Measurements from ENCODE around the gene GPR68. TPM values are rescaled to one million over a fixed set of nuclear protein-coding genes. Genes with fewer than 3 reads are reported as not detected.

Gene GPR68
- total and polyA plus RNA-seq, 2 of the 4 experiments (the other 2 are of a cell fraction) = 0.72 to 0.94 TPM

GRCh38 chr14:91277546-91278382 lies 33.3 kb upstream of the GPR68 start:
- Histone ChIP-seq H3K18ac (ENCODE audit: low read depth, low read length) (no peak overlapping the region), H2AK5ac (ENCODE audit: low read depth, low read length) (no peak overlapping the region), H3K27me3 (ENCODE audit: control insufficient read depth, insufficient read depth, low read length) (peaks cover 3% of the 10 kb centered on the region), H3K27ac (ENCODE audit: insufficient read depth, low read length) (no peak overlapping the region), H2BK15ac (ENCODE audit: low read depth, low read length) (no peak overlapping the region), H3K9me3 (ENCODE audit: control insufficient read depth, insufficient read depth, low read length) (no peaks in the 10 kb centered on the region), H2AK9ac (replicated peaks; ENCODE audit: low read depth, low read length, poor library complexity) (no peak overlapping the region), H3K9me1 (ENCODE audit: insufficient read depth, low read length) (no peaks in the 10 kb centered on the region), H4K91ac (ENCODE audit: insufficient read depth, low read depth, low read length) (no peak overlapping the region), H3K9ac (ENCODE audit: low read depth, low read length) (no peak overlapping the region), H3K4ac (ENCODE audit: low read depth, low read length) (no peak overlapping the region), H3K36me3 (ENCODE audit: control insufficient read depth, insufficient read depth, low read length) (no peaks in the 10 kb centered on the region), H4K8ac (ENCODE audit: low read depth in 2 of 2, low read length in 2 of 2) (no peak overlapping the region), H3K23ac (ENCODE audit: low read depth, low read length) (no peak overlapping the region), H2BK5ac (ENCODE audit: low read depth, low read length, poor library complexity, severe bottlenecking) (no peak overlapping the region), H4K20me1 (ENCODE audit: insufficient read depth, low read length) (no peaks in the 10 kb centered on the region), H3K56ac (ENCODE audit: extremely low read depth, insufficient read depth, low read length) (no peak overlapping the region), H3K79me1 (ENCODE audit: low read depth in 1 of 2, low read length in 2 of 2) (no peaks in the 10 kb centered on the region), H4K5ac (ENCODE audit: low read depth, low read length) (no peak overlapping the region), H2BK120ac (ENCODE audit: low read depth, low read length) (no peak overlapping the region), H2AFZ (replicated peaks; ENCODE audit: low read length, poor library complexity) (no peak overlapping the region), H3K4me3 (ENCODE audit: insufficient read depth, low read depth, low read length) (no peak overlapping the region), H2BK20ac (ENCODE audit: low read depth, low read length) (no peak overlapping the region), H3K4me1 (ENCODE audit: control insufficient read depth, insufficient read depth, low read length) (no peaks in the 10 kb centered on the region), H3K14ac (replicated peaks; ENCODE audit: low read depth, low read length) (no peak overlapping the region), H3K4me2 (ENCODE audit: low read depth, low read length) (no peak overlapping the region)
- ATAC-seq (ENCODE audit: low read depth) (no peak), DNase-seq (no peak)
- ChIA-PET CTCF (interaction anchor here (1.5 kb wide), 1 partner anchor 100 kb away, joined by 4 read pairs; no protein-coding TSS in a partner anchor), POLR2A (ENCODE audit: unreplicated experiment) (no interaction called here)
- dilution Hi-C loops (cut with HindIII; ENCODE audit: low sequenced_read_pairs, unreplicated experiment) = no loop called here
- in situ Hi-C loops (cut with MboI; ENCODE audit: low sequenced_read_pairs) = no loop called here
- WGBS, 2 experiments (ENCODE audit: extremely low coverage in 2 of 2, insufficient read length in 1 of 2) = 80% methylated on average over 6 of the region's 30 CpGs; no CpG with 5 or more reads in 1 of the 2 experiments
- BruUV-seq (replicated peaks) = no TSS peak
- intact Hi-C loops (cut with micrococcal nuclease) = no loop called here
- TF ChIP-seq MXI1 (IDR thresholded peaks at IDR 0.05; ENCODE audit: borderline replicate concordance, low read depth, low read length) = no peak
- no peak for TF ChIP-seq SMC3 (IDR thresholded peaks at IDR 0.05; ENCODE audit: low read depth, low read length)
- no peak for TF ChIP-seq MAZ (IDR thresholded peaks at IDR 0.05; ENCODE audit: borderline replicate concordance, low read depth, low read length)
- TF ChIP-seq FOS (IDR thresholded peaks at IDR 0.05; ENCODE audit: low read depth, low read length) = no peak
- no peak for TF ChIP-seq MAFK (IDR thresholded peaks at IDR 0.05; ENCODE audit: low read depth, low read length)
- no peak for TF ChIP-seq RFX5 (IDR thresholded peaks at IDR 0.05; ENCODE audit: low read depth, low read length)
- no peak for TF ChIP-seq CTCF (conservative IDR thresholded peaks at IDR 0.05; ENCODE audit: low read depth, low read length)
- no peak for TF ChIP-seq ELK1 (IDR thresholded peaks at IDR 0.05; ENCODE audit: borderline replicate concordance, low read depth, low read length)
- TF ChIP-seq CEBPB (IDR thresholded peaks at IDR 0.05; ENCODE audit: low read depth, low read length) = no peak
- TF ChIP-seq POLR2A (IDR thresholded peaks at IDR 0.05; ENCODE audit: low read depth, low read length) = no peak
- TF ChIP-seq RAD21 (IDR thresholded peaks at IDR 0.05; ENCODE audit: low read length) = no peak
- TF ChIP-seq RCOR1 (IDR thresholded peaks at IDR 0.05; ENCODE audit: insufficient replicate concordance, low read length) = no peak
- TF ChIP-seq USF2 (IDR thresholded peaks at IDR 0.05; ENCODE audit: low read depth, low read length) = no peak
- TF ChIP-seq NFE2L2 (IDR thresholded peaks at IDR 0.05; ENCODE audit: low read depth, low read length) = no peak
- no peak for TF ChIP-seq CHD1 (IDR thresholded peaks at IDR 0.05; ENCODE audit: low read depth, low read length)

Data from IMR-90 (cell line).